Measurements from ENCODE around the gene XIRP2. TPM values are rescaled to one million over a fixed set of nuclear protein-coding genes. Genes with fewer than 3 reads are reported as not detected.
"Not testable (repeated sequence)": the region's sequence is repeated elsewhere in the genome, so short reads cannot be mapped to it uniquely, and the experiment has no call there.

Gene XIRP2
- total RNA-seq, 2 donors from 2014 or later: 0.06 to 3.1 TPM

- Histone ChIP-seq H3K9me3 (no peaks in the 10 kb centered on the region), H3K27ac (no peak overlapping the region), H3K4me1 (replicated peaks) (no peaks in the 10 kb centered on the region), H3K27me3 (replicated peaks; ENCODE audit: insufficient read depth) (no peaks in the 10 kb centered on the region), H3K4me3 (no peak overlapping the region), H3K36me3 (no peaks in the 10 kb centered on the region)
- WGBS: 90% methylated on average over 4 of the region's 4 CpGs
- TF ChIP-seq CTCF (IDR thresholded peaks at IDR 0.05): no peak
- no peak for TF ChIP-seq POLR2A (IDR thresholded peaks at IDR 0.05)
- no peak for TF ChIP-seq POLR2AphosphoS5 (IDR thresholded peaks at IDR 0.05)
- intact Hi-C loops (cut with DNase I): no loop called here
- no peak for DNase-seq (ENCODE audit: low spot score)
Measured at GRCh38 chr2:167028503-167028902, 140.2 kb downstream of the XIRP2 start.

- H3K4me3 ChIP-seq; H3K9me3 ChIP-seq; H3K36me3 ChIP-seq; DNase-seq (ENCODE audit: low spot score); intact Hi-C loops (cut with DNase I); H3K27ac ChIP-seq; H3K27me3 ChIP-seq (replicated peaks; ENCODE audit: insufficient read depth); H3K4me1 ChIP-seq (replicated peaks): not testable (repeated sequence)
- WGBS: 95% methylated on average over 3 of the region's 3 CpGs
Measured at GRCh38 chr2:167034976-167035375, 146.7 kb downstream of the XIRP2 start.

GRCh38 chr2:167048829-167049228, 160.5 kb downstream of the XIRP2 start:
- Histone ChIP-seq H3K36me3 (no peaks in the 10 kb centered on the region), H3K4me1 (replicated peaks) (no peaks in the 10 kb centered on the region), H3K4me3 (no peak overlapping the region), H3K27ac (no peak overlapping the region), H3K9me3 (no peaks in the 10 kb centered on the region), H3K27me3 (replicated peaks; ENCODE audit: insufficient read depth) (no peaks in the 10 kb centered on the region)
- TF ChIP-seq CTCF (IDR thresholded peaks at IDR 0.05) (no peak), POLR2AphosphoS5 (IDR thresholded peaks at IDR 0.05) (no peak), POLR2A (IDR thresholded peaks at IDR 0.05) (no peak)
- no peak for DNase-seq (ENCODE audit: low spot score)
- intact Hi-C loops (cut with DNase I): no loop called here

GRCh38 chr2:167049659-167050058, 161.4 kb downstream of the XIRP2 start:
- no peak overlapping the region for H3K27ac ChIP-seq
- H3K4me3 ChIP-seq: no peak overlapping the region
- intact Hi-C loops (cut with DNase I): no loop called here
- no peaks in the 10 kb centered on the region for H3K9me3 ChIP-seq
- no peaks in the 10 kb centered on the region for H3K36me3 ChIP-seq
- no peak for DNase-seq (ENCODE audit: low spot score)
- no peaks in the 10 kb centered on the region for H3K27me3 ChIP-seq (replicated peaks; ENCODE audit: insufficient read depth)
- WGBS: 82% methylated on average over 3 of the region's 3 CpGs
- no peak for TF ChIP-seq CTCF (IDR thresholded peaks at IDR 0.05)
- TF ChIP-seq POLR2A (IDR thresholded peaks at IDR 0.05): no peak
- no peak for TF ChIP-seq POLR2AphosphoS5 (IDR thresholded peaks at IDR 0.05)
- H3K4me1 ChIP-seq (replicated peaks): no peaks in the 10 kb centered on the region

GRCh38 chr2:167052825-167053224, 164.5 kb downstream of the XIRP2 start:
- 61% methylated on average over 1 of the region's 1 CpG for WGBS
- intact Hi-C loops (cut with DNase I): no loop called here
- no peaks in the 10 kb centered on the region for H3K27me3 ChIP-seq (replicated peaks; ENCODE audit: insufficient read depth)

More at GRCh38 chr2:167052825-167053224, 164.5 kb downstream of the XIRP2 start:
- Histone ChIP-seq H3K9me3 (no peaks in the 10 kb centered on the region), H3K36me3 (no peaks in the 10 kb centered on the region), H3K4me1 (replicated peaks) (no peaks in the 10 kb centered on the region), H3K27ac (no peak overlapping the region), H3K4me3 (no peak overlapping the region)
- no peak for TF ChIP-seq POLR2AphosphoS5 (IDR thresholded peaks at IDR 0.05)
- no peak for TF ChIP-seq CTCF (IDR thresholded peaks at IDR 0.05)
- TF ChIP-seq POLR2A (IDR thresholded peaks at IDR 0.05): no peak
- no peak for DNase-seq (ENCODE audit: low spot score)

All from prostate gland (tissue), 2 donors.